Endothelial cell of umbilical vein (primary cell): ENCODE results near the gene ANKMY1. TPM values are rescaled to one million over a fixed set of nuclear protein-coding genes. Genes with fewer than 3 reads are reported as not detected.

Experiments used
- BruUV-seq: library from RNA; stranded (reverse); fragments of 400-500 nt; replicated peaks from 2 replicates; lab custom pipeline; 2021; lab: Mats Ljungman, UMichigan
- CTCF ChIA-PET: fragments of 300-600, 350-600 bp; sonication (Branson Sonifier 250); formaldehyde crosslinking; loops from one replicate; lab custom pipeline; 2021; ENCODE audit warnings: antibody characterized with exemption, inconsistent platforms; lab: Charles Lee
- POLR2A ChIA-PET: fragments of 300-600, 350-600 bp; sonication (Branson Sonifier 250); formaldehyde crosslinking; loops from one replicate; lab custom pipeline; 2021; ENCODE audit warnings: antibody characterized with exemption, inconsistent platforms; lab: Charles Lee
- DNase-seq: peaks from one replicate; pipeline ENCODE4 v3.0.0-alpha.2; 2011; ENCODE audit warnings: low read depth, low spot score
- FAIRE-seq: peaks from 2 replicates; lab custom pipeline; 2011; peaks lifted over from hg19 to GRCh38; lab: Jason Lieb, UNC
- H2AFZ ChIP-seq: 2 replicates; pipeline ENCODE4 v1.6.0; 2012; ENCODE audit warnings: low read depth, low read length, control low read depth, inconsistent platforms
- H3K27ac ChIP-seq: 2 replicates; pipeline ENCODE4 v1.5.1; 2011; ENCODE audit warnings: low read depth, mild to moderate bottlenecking, control low read depth, low read length, moderate library complexity; ENCODE audit not compliant: insufficient read depth
- H3K27me3 ChIP-seq, 2 experiments: 2 replicates each; pipeline versions ENCODE4 v1.6.0 to v1.6.1; 2011; ENCODE audit warnings: low read length in 2 of 2, mixed read lengths in 1 of 2; ENCODE audit not compliant: control insufficient read depth in 2 of 2, insufficient read depth in 2 of 2
- H3K36me3 ChIP-seq, 2 experiments: 2 replicates in 1 of 2; 3 replicates in 1 of 2; pipeline ENCODE4 v1.5.1; 2011; ENCODE audit warnings: low read length in 2 of 2, mild to moderate bottlenecking in 1 of 2, moderate library complexity in 1 of 2; ENCODE audit not compliant: control insufficient read depth in 2 of 2, insufficient read depth in 2 of 2; ENCODE audit errors: extremely low read depth in 1 of 2
- H3K4me1 ChIP-seq: 3 replicates; pipeline ENCODE4 v1.5.1; 2011; ENCODE audit warnings: mild to moderate bottlenecking, low read length; ENCODE audit not compliant: control insufficient read depth, insufficient read depth; ENCODE audit errors: extremely low read depth
- H3K4me2 ChIP-seq: 2 replicates; pipeline ENCODE4 v1.6.1; 2011; ENCODE audit warnings: low read length, control low read depth, mixed read lengths; ENCODE audit not compliant: insufficient read depth
- H3K4me3 ChIP-seq, 3 experiments: fragments of 200-600 bp in 1 of 3; sonication (generic), shearing (Covaris generic) in 1 of 3; replicated peaks in 1 of 3; 2 replicates each; pipeline ENCODE4 v1.5.1; 2011 to 2016; ENCODE audit warnings: control low read depth in 3 of 3, low read length in 3 of 3, mild to moderate bottlenecking in 2 of 3, inconsistent platforms in 1 of 3, low read depth in 1 of 3, moderate library complexity in 1 of 3; ENCODE audit not compliant: insufficient read depth in 1 of 3
- H3K79me2 ChIP-seq: 2 replicates; pipeline ENCODE4 v1.6.0; 2012; ENCODE audit warnings: low read length, inconsistent platforms; ENCODE audit not compliant: control insufficient read depth, insufficient read depth
- H3K9ac ChIP-seq: replicated peaks from 2 replicates; pipeline ENCODE3; 2011; ENCODE audit warnings: low read length, control low read depth; ENCODE audit not compliant: insufficient read depth; ENCODE audit errors: extremely low read depth
- H3K9me1 ChIP-seq: replicated peaks from 3 replicates; pipeline ENCODE4 v1.6.0; 2011; ENCODE audit warnings: mild to moderate bottlenecking, low read length; ENCODE audit not compliant: control insufficient read depth, insufficient read depth; ENCODE audit errors: extremely low read depth
- H3K9me3 ChIP-seq: replicated peaks from 2 replicates; pipeline ENCODE4 v1.5.1; 2012; ENCODE audit warnings: low read length, inconsistent platforms; ENCODE audit not compliant: control insufficient read depth, insufficient read depth
- H4K20me1 ChIP-seq: replicated peaks from 2 replicates; pipeline ENCODE3; 2011; ENCODE audit warnings: mild to moderate bottlenecking, low read length; ENCODE audit not compliant: control insufficient read depth, insufficient read depth; ENCODE audit errors: extremely low read depth
- EZH2 ChIP-seq: IDR thresholded peaks from 2 replicates; pipeline ENCODE4 v1.6.1; 2012; ENCODE audit warnings: borderline replicate concordance, low read depth, mild to moderate bottlenecking, moderate library complexity, low read length, inconsistent platforms; ENCODE audit not compliant: severe bottlenecking
- FOS ChIP-seq: IDR thresholded peaks from 2 replicates; pipeline ENCODE4 v1.6.1; 2011; ENCODE audit warnings: mild to moderate bottlenecking, low read length, moderate library complexity, borderline replicate concordance; ENCODE audit not compliant: insufficient read depth
- JUN ChIP-seq: IDR thresholded peaks from 2 replicates; pipeline ENCODE4 v1.6.1; 2011; ENCODE audit warnings: borderline replicate concordance, low read depth; ENCODE audit not compliant: insufficient read length, insufficient read depth
- MAX ChIP-seq: IDR thresholded peaks from 2 replicates; pipeline ENCODE4 v1.6.1; 2011; ENCODE audit not compliant: insufficient read depth, insufficient read length
- MYC ChIP-seq: IDR thresholded peaks from one replicate; pipeline ENCODE4 v1.6.1; 2011; ENCODE audit warnings: mild to moderate bottlenecking, low read depth, low read length
- POLR2A ChIP-seq: IDR thresholded peaks from 2 replicates; pipeline ENCODE4 v1.6.1; 2012; ENCODE audit warnings: low read depth, mild to moderate bottlenecking, control low read depth, low read length
- POLR2AphosphoS5 ChIP-seq: IDR thresholded peaks from 2 replicates; pipeline ENCODE4 v1.6.1; 2012; ENCODE audit warnings: low read depth, mild to moderate bottlenecking, control low read depth, low read length, moderate library complexity; ENCODE audit not compliant: insufficient read depth
- dilution Hi-C: fragments of 300-500 bp; cut with MboI; formaldehyde crosslinking; loops from one replicate; pipeline ENCODE4 v1.15.0; 2019; ENCODE audit warnings: low sequenced_read_pairs; ENCODE audit not compliant: extremely low pct_ligation_motif_present
- intact Hi-C: fragments of 100-400 bp; cut with micrococcal nuclease; formaldehyde crosslinking; loops from one replicate; pipeline ENCODE4 v1.10.0; 2022
- polyA plus RNA-seq, 4 experiments: library from polyadenylated mRNA; depleted of rRNA in 3 of 4; stranded (reverse) in 3 of 4; unstranded in 1 of 4; fragments of >200 nt; gene quantifications; 2 replicates each; pipeline versions ENCODE4 v1.2.1 to v1.2.3, GENCODE V29; 2011 to 2012; ENCODE audit warnings: missing spikeins in 1 of 4
- total RNA-seq: library from RNA; stranded (reverse); gene quantifications from 2 replicates; pipeline ENCODE4 v1.2.3, GENCODE V29; 2021
- TF ChIP-seq, protein P1 (sequence below), 2 donors: IDR thresholded peaks; 1 replicate in 1 of 2; 2 replicates in 1 of 2; pipeline ENCODE4 v1.5.1; 2011; ENCODE audit warnings: low read length in 2 of 2, mild to moderate bottlenecking in 2 of 2, moderate library complexity in 2 of 2, control low read depth in 1 of 2, inconsistent platforms in 1 of 2, low read depth in 1 of 2; ENCODE audit not compliant: insufficient read depth in 1 of 2; ENCODE audit errors: extremely low read depth in 1 of 2

The ANKMY1 gene
- total and polyA plus RNA-seq, 2 donors (not counting 3 experiments of a cell fraction or from before 2014, with no cell fraction given) = 9.0 to 16.0 TPM

DNA sequence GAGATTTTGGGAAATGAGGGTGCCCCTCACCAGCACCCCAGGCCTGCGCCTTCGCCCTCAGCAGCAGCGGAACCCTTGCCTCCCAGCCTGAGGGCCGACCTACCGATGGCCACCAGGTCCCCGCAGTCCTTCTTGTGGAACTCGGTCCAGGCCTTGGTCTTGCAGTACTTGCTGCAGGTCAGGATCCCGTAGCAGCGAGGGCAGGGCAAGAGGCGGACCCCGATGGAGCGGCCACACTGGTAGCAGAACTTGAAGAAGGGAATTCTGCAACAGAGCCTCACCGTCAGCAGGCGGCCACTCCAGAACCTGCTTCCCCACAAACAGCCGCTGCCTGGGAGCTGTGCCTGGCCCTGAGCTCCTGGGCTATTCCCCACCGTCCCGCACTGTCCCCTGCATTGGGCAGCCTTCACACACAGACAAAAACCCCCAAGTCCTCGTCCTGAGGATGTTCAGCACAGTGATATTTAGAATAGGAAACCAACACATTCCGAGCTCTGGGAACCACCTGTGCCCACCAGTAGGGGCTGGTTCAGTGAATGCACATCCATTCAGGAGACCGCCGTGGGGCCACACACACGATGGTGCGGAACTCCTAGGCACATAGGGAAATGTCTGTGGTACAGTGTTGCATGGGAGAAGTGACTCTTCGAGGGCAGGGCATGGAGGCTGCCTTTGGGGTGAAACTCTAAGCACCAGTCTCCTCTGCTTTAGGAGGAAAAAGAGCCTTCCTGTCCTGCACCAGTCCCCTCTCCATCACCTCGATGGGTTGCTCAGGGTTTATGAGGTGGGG is 76.8 kb downstream of the ANKMY1 start:
- no peaks in the 10 kb centered on the region for H3K4me1 ChIP-seq
- no peaks in the 10 kb centered on the region for H3K79me2 ChIP-seq
- CTCF ChIA-PET = no interaction called here
- no peaks in the 10 kb centered on the region for H3K36me3 ChIP-seq
- no peak for DNase-seq
- no peaks in the 10 kb centered on the region for H3K9me3 ChIP-seq
- H3K9me1 ChIP-seq = no peaks in the 10 kb centered on the region
- H3K27ac ChIP-seq = no peak overlapping the region
- H3K4me3 ChIP-seq = no peak overlapping the region
- POLR2A ChIA-PET = no interaction called here
- H3K4me2 ChIP-seq = no peak overlapping the region
- dilution Hi-C loops = no loop called here
- no peak for FAIRE-seq
- no TSS peak for BruUV-seq
- intact Hi-C loops = no loop called here
- no peak overlapping the region for H2AFZ ChIP-seq
- no peaks in the 10 kb centered on the region for H4K20me1 ChIP-seq
- H3K27me3 ChIP-seq = no peaks in the 10 kb centered on the region
- no peak for TF ChIP-seq FOS
- TF ChIP-seq JUN = no peak
- TF ChIP-seq MYC = no peak
- no peak for TF ChIP-seq MAX
- TF ChIP-seq EZH2 = no peak
- no peak for TF ChIP-seq POLR2AphosphoS5
- TF ChIP-seq, protein P1, sequence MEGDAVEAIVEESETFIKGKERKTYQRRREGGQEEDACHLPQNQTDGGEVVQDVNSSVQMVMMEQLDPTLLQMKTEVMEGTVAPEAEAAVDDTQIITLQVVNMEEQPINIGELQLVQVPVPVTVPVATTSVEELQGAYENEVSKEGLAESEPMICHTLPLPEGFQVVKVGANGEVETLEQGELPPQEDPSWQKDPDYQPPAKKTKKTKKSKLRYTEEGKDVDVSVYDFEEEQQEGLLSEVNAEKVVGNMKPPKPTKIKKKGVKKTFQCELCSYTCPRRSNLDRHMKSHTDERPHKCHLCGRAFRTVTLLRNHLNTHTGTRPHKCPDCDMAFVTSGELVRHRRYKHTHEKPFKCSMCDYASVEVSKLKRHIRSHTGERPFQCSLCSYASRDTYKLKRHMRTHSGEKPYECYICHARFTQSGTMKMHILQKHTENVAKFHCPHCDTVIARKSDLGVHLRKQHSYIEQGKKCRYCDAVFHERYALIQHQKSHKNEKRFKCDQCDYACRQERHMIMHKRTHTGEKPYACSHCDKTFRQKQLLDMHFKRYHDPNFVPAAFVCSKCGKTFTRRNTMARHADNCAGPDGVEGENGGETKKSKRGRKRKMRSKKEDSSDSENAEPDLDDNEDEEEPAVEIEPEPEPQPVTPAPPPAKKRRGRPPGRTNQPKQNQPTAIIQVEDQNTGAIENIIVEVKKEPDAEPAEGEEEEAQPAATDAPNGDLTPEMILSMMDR (IDR thresholded peaks at IDR 0.05; ENCODE audit: extremely low read depth in 1 of 2, insufficient read depth in 1 of 2, low read depth in 1 of 2, low read length in 2 of 2) = no peak
- no peak for TF ChIP-seq POLR2A
- no peak overlapping the region for H3K9ac ChIP-seq
